ENCODE data around the gene KLHDC8B. TPM values are rescaled to one million over a fixed set of nuclear protein-coding genes. Genes with fewer than 3 reads are reported as not detected.

KLHDC8B gene
- total RNA-seq, 1 experiment from 2014 or later, result 13.5 TPM

GRCh38 chr3:49173116-49173791 is 1.9 kb downstream of the KLHDC8B start:
- H3K9me3 Mint-ChIP-seq, result no peaks in the 10 kb centered on the region; a peak in 1 of 5 replicates
- H3K9me3 ChIP-seq (ENCODE audit: control insufficient read depth, low read depth, low read length), result no peaks in the 10 kb centered on the region
- H2AK5ac ChIP-seq (ENCODE audit: insufficient read length, low read length), result no peak overlapping the region
- H4K91ac ChIP-seq (ENCODE audit: insufficient read length, low read depth, low read length), result no peak overlapping the region
- H3K4me3 Mint-ChIP-seq, result peak overlapping the region; percentile 12 to 68
- no peak overlapping the region for H3T11ph ChIP-seq (ENCODE audit: low read length)
- H3K79me2 ChIP-seq (ENCODE audit: insufficient read depth, low read length), result no peaks in the 10 kb centered on the region
- no peak for TF ChIP-seq CTCF (conservative IDR thresholded peaks at IDR 0.05)
- no peak overlapping the region for H2BK5ac ChIP-seq (ENCODE audit: insufficient read length, low read length)
- H3K27me3 Mint-ChIP-seq (ENCODE audit: low read depth), result peaks cover 15% of the 10 kb centered on the region
- H3K4me2 ChIP-seq (ENCODE audit: insufficient read depth, insufficient read length, low read length), result no peak overlapping the region
- H3K23me2 ChIP-seq (ENCODE audit: insufficient read length, low read depth, low read length, poor library complexity, severe bottlenecking), result peaks cover 8% of the 10 kb centered on the region
- H3K14ac ChIP-seq (ENCODE audit: insufficient read depth, low read length), result no peak overlapping the region
- no peak overlapping the region for H4K5ac ChIP-seq (ENCODE audit: insufficient read length, low read depth, low read length)
- H2BK12ac ChIP-seq (ENCODE audit: insufficient read length, low read depth, low read length), result no peak overlapping the region
- no peak overlapping the region for H2AFZ ChIP-seq (ENCODE audit: low read length)
- H3K4me1 Mint-ChIP-seq, result peaks cover 20 to 28% of the 10 kb centered on the region in 2 experiments
- H3K23ac ChIP-seq (ENCODE audit: insufficient read length, low read depth, low read length), result no peak overlapping the region
- no peak overlapping the region for H3K18ac ChIP-seq (ENCODE audit: insufficient read length, low read depth, low read length)
- H2BK20ac ChIP-seq (ENCODE audit: low read depth, low read length, poor library complexity, severe bottlenecking), result no peak overlapping the region
- H3K4ac ChIP-seq (ENCODE audit: low read depth, low read length), result no peak overlapping the region
- no peak overlapping the region for H3K27ac ChIP-seq (ENCODE audit: insufficient read length, low read depth, low read length)
- WGBS (ENCODE audit: extremely low coverage, insufficient read length, low lambda C conversion rate), result no CpG with 5 or more reads among the region's 3 CpGs
- no peak overlapping the region for H4K8ac ChIP-seq (replicated peaks; ENCODE audit: insufficient read length, low read depth, low read length)
- H3K27me3 ChIP-seq (ENCODE audit: insufficient read depth, low read length), result no peaks in the 10 kb centered on the region
- H4K20me1 ChIP-seq (ENCODE audit: control insufficient read depth, insufficient read depth, insufficient read length), result no peaks in the 10 kb centered on the region
- no peak overlapping the region for H3K9ac ChIP-seq (ENCODE audit: extremely low read depth, insufficient read length, low read length)
- peaks cover 6% of the 10 kb centered on the region; the same call in 1 of the 2 replicates for H3K4me1 ChIP-seq (ENCODE audit: insufficient read depth, low read length)
- H2BK15ac ChIP-seq (ENCODE audit: low read depth, low read length), result no peak overlapping the region
- no peak overlapping the region for H2BK120ac ChIP-seq (ENCODE audit: low read depth, low read length, poor library complexity, severe bottlenecking)
- no peaks in the 10 kb centered on the region for H3K79me1 ChIP-seq (ENCODE audit: insufficient read depth, low read depth, low read length, poor library complexity, severe bottlenecking)
- peak; percentile 55 for DNase-seq
- peak overlapping the region; percentile 76 to 88 (median 83); a peak in 6 of 7 replicates for H3K27ac Mint-ChIP-seq
- H3K36me3 Mint-ChIP-seq (ENCODE audit: insufficient read depth in 1 of 3, low read depth in 3 of 3), result peaks cover 0 to 6% (median 3%) of the 10 kb centered on the region in 3 experiments; a peak in 4 of 7 replicates
- H3K56ac ChIP-seq (ENCODE audit: insufficient read length, low read depth, low read length), result no peak overlapping the region
